HFF-Myc (cell line): Measurements from ENCODE around the gene GSTT2B.
"Not testable (repeated sequence)": the region's sequence is repeated elsewhere in the genome, so short reads cannot be mapped to it uniquely, and the experiment has no call there.

Experiments used
- DNase-seq: peaks from one replicate; pipeline ENCODE4 v3.0.0-alpha.2; 2011; ENCODE audit warnings: low read depth; ENCODE audit errors: extremely low read depth
- H3K4me3 ChIP-seq: replicated peaks from 2 replicates; pipeline ENCODE4 v1.5.1; 2011; ENCODE audit warnings: low read depth, mild to moderate bottlenecking, control low read depth, low read length
- CTCF ChIP-seq: IDR thresholded peaks from 2 replicates; pipeline ENCODE4 v1.5.1; 2012; ENCODE audit warnings: mild to moderate bottlenecking, low read depth, low read length, control low read depth; ENCODE audit errors: missing control alignments

The GSTT2B gene

GRCh38 chr22:23970816-23971486 lies 10.0 kb upstream of the GSTT2B start:
- DNase-seq = no peak
- no peak overlapping the region for H3K4me3 ChIP-seq
- no peak for TF ChIP-seq CTCF

- H3K4me3 ChIP-seq = no peak overlapping the region
- DNase-seq = no peak
Observed at GRCh38 chr22:23970201-23970641, 9.2 kb upstream of the GSTT2B start.

GRCh38 chr22:23969071-23969470 lies 8.1 kb upstream of the GSTT2B start:
- no peak for TF ChIP-seq CTCF
- DNase-seq = no peak
- 0 out of 2 replicates have a peak overlapping the region, but pooled peaks have one; percentile 3 for H3K4me3 ChIP-seq

More at GRCh38 chr22:23970201-23970641, 9.2 kb upstream of the GSTT2B start:
- TF ChIP-seq CTCF = no peak

GRCh38 chr22:23966568-23966967 lies 5.6 kb upstream of the GSTT2B start, which contains the start of gene DDTL:
Gene DDTL (plus strand): TSS chr22:23966888. CDS start chr22:23966915, 27 bp downstream.
- not testable (repeated sequence) for H3K4me3 ChIP-seq, DNase-seq

- not testable (repeated sequence) for H3K4me3 ChIP-seq, DNase-seq
Observed at GRCh38 chr22:23966094-23966493, 5.1 kb upstream of the GSTT2B start.

GRCh38 chr22:23956301-23956900 lies 4.6 kb downstream of the GSTT2B start:
- peak; percentile 79 for TF ChIP-seq CTCF
- peak; percentile 59 for DNase-seq
- H3K4me3 ChIP-seq = not testable (repeated sequence)

- not testable (repeated sequence) for DNase-seq, H3K4me3 ChIP-seq
Observed at GRCh38 chr22:23955886-23956285, 5.1 kb downstream of the GSTT2B start.

- H3K4me3 ChIP-seq, DNase-seq: not testable (repeated sequence)
Observed at GRCh38 chr22:23954991-23955305, 6.0 kb downstream of the GSTT2B start.

- not testable (repeated sequence) for DNase-seq, H3K4me3 ChIP-seq
Observed at GRCh38 chr22:23954193-23954990, 6.6 kb downstream of the GSTT2B start.

GRCh38 chr22:23953485-23953884 lies 7.5 kb downstream of the GSTT2B start:
- DNase-seq = not testable (repeated sequence)

GRCh38 chr22:23952794-23953405 lies 8.1 kb downstream of the GSTT2B start:
- H3K4me3 ChIP-seq, DNase-seq: not testable (repeated sequence)

More at GRCh38 chr22:23953485-23953884, 7.5 kb downstream of the GSTT2B start:
- H3K4me3 ChIP-seq = not testable (repeated sequence)

- H3K4me3 ChIP-seq, DNase-seq: not testable (repeated sequence)
Observed at GRCh38 chr22:23951383-23951782, 9.6 kb downstream of the GSTT2B start.

- H3K4me3 ChIP-seq, DNase-seq: not testable (repeated sequence)
Observed at GRCh38 chr22:23949764-23950163, 11.2 kb downstream of the GSTT2B start.
